Measurements from ENCODE around the gene DSCAM.

DNA sequence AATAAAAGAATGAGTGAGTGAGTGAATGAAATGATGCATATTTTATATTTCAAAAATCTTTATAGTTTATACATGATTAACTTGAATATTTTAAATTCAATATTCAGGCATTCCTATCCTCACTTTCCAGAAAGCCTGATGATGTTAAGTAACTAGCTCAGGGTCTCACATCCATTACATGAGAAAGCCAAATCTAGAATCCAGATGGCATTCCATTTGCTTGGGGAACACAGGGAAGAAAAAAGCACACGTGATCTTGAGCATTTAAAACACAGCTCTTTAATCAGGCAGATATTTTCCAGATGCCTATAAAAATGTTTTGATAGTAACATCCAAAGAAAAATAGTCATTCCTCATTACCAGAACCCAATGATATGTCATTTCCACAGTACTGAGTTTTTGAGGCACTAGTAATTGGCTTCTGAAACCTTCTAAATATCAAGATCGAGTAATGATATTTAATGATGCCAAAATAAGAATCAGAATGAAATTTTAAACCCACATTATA lies 291.9 kb downstream of the DSCAM start:
- no peak for TF ChIP-seq EZH2 (IDR thresholded peaks at IDR 0.05; ENCODE audit: insufficient read depth, poor library complexity, severe bottlenecking)
- TF ChIP-seq EZH2phosphoT487 (IDR thresholded peaks at IDR 0.05; ENCODE audit: insufficient read depth, low read depth): no peak
